HUDEP-2 (cell line): Measurements from ENCODE around the gene RBMS3.
"Not testable (repeated sequence)": the region's sequence is repeated elsewhere in the genome, so short reads cannot be mapped to it uniquely, and the experiment has no call there.

Source experiments
- DNase-seq, 76 experiments: peaks; one replicate each; lab custom pipeline; 2025; ENCODE audit not compliant: unreplicated experiment in 76 of 76; lab: John Stamatoyannopoulos, UW

The RBMS3 gene

GRCh38 chr3:29649815-29650547 lies 369.1 kb downstream of the RBMS3 start:
- no peak for DNase-seq

- no peak for DNase-seq
Measured at GRCh38 chr3:29653680-29654079, 372.8 kb downstream of the RBMS3 start.

- no peak for DNase-seq
Measured at GRCh38 chr3:29655015-29655747, 374.3 kb downstream of the RBMS3 start.

GRCh38 chr3:29665688-29666087 lies 384.8 kb downstream of the RBMS3 start:
- no peak for DNase-seq

- no peak for DNase-seq
Measured at GRCh38 chr3:29668233-29668632, 387.4 kb downstream of the RBMS3 start.

GRCh38 chr3:29668728-29669127 lies 387.9 kb downstream of the RBMS3 start:
- DNase-seq: peak in 1 of 76 experiments; percentile 1

GRCh38 chr3:29670476-29670875 lies 389.6 kb downstream of the RBMS3 start:
- DNase-seq: not testable (repeated sequence)

GRCh38 chr3:29677421-29677820 lies 396.6 kb downstream of the RBMS3 start:
- DNase-seq: no peak

- DNase-seq: no peak
Measured at GRCh38 chr3:29679944-29680343, 399.1 kb downstream of the RBMS3 start.

- DNase-seq: peak in 61 of 76 experiments; percentile 2 to 83 (median 46)
Measured at GRCh38 chr3:29683018-29683993, 402.4 kb downstream of the RBMS3 start.

- peak in 6 of 76 experiments; percentile 0 to 18 (median 2) for DNase-seq
Measured at GRCh38 chr3:29686889-29687592, 406.2 kb downstream of the RBMS3 start.

- no peak for DNase-seq
Measured at GRCh38 chr3:29690686-29691353, 409.9 kb downstream of the RBMS3 start.

GRCh38 chr3:29693863-29694262 lies 413.0 kb downstream of the RBMS3 start:
- DNase-seq: no peak

GRCh38 chr3:29694331-29694730 lies 413.5 kb downstream of the RBMS3 start:
- no peak for DNase-seq

GRCh38 chr3:29694783-29695182 lies 413.9 kb downstream of the RBMS3 start:
- DNase-seq: no peak

GRCh38 chr3:29695201-29695600 lies 414.3 kb downstream of the RBMS3 start:
- no peak for DNase-seq

GRCh38 chr3:29695643-29696198 lies 414.9 kb downstream of the RBMS3 start:
- no peak for DNase-seq

GRCh38 chr3:29696311-29696710 lies 415.4 kb downstream of the RBMS3 start:
- DNase-seq: no peak

GRCh38 chr3:29697989-29698388 lies 417.1 kb downstream of the RBMS3 start:
- DNase-seq: no peak
